ENCODE results near the gene MRPS34. TPM values are rescaled to one million over a fixed set of nuclear protein-coding genes. Genes with fewer than 3 reads are reported as not detected.
"Not testable (repeated sequence)": the region's sequence is repeated elsewhere in the genome, so short reads cannot be mapped to it uniquely, and the experiment has no call there.

The MRPS34 gene
- polyA plus RNA-seq, 1 experiment: 55.8 TPM

DNA sequence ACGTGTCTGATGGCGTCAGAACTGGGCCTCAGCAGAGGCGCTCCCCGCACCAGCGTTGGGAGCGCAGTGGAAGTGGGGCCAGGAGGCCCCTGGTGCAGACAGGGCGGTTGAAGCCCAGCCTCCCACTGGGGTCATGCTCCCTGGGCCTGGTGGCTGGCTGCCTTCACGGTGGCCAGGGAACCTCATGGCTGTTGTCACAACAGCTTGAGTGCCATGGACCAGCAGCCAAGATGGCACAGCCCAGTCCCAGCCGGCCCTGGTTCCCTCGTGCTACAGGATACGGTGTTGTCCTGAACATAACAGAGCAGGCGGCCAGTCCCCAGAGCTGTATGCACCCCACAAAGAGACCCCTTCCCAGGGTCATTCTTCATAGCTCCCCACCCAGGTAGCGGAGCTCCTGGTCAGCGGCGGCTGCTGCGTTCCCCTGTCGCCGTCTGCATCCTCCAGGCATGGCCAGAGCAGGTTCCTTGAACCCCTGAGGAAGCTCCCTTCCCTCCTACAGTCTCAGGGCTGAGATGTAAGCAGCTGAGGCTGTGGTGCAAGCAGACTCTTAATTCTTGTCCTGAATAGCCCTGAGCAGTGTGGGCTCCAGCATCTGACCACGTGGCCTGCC lies 31.3 kb downstream of the MRPS34 start:
- TF ChIP-seq, protein P1, sequence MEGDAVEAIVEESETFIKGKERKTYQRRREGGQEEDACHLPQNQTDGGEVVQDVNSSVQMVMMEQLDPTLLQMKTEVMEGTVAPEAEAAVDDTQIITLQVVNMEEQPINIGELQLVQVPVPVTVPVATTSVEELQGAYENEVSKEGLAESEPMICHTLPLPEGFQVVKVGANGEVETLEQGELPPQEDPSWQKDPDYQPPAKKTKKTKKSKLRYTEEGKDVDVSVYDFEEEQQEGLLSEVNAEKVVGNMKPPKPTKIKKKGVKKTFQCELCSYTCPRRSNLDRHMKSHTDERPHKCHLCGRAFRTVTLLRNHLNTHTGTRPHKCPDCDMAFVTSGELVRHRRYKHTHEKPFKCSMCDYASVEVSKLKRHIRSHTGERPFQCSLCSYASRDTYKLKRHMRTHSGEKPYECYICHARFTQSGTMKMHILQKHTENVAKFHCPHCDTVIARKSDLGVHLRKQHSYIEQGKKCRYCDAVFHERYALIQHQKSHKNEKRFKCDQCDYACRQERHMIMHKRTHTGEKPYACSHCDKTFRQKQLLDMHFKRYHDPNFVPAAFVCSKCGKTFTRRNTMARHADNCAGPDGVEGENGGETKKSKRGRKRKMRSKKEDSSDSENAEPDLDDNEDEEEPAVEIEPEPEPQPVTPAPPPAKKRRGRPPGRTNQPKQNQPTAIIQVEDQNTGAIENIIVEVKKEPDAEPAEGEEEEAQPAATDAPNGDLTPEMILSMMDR (IDR thresholded peaks at IDR 0.05; ENCODE audit: low read depth, low read length): no peak
- no peak for DNase-seq (ENCODE audit: low read depth, low spot score)
- H3K27ac ChIP-seq (ENCODE audit: low read depth, low read length): no peak overlapping the region
- H3K27me3 ChIP-seq (ENCODE audit: control insufficient read depth, insufficient read depth, low read length): no peaks in the 10 kb centered on the region
- peaks cover 26% of the 10 kb centered on the region for H3K9me3 ChIP-seq (ENCODE audit: control insufficient read depth, insufficient read depth, low read length)
- CTCF ChIA-PET: no interaction called here
- H3K4me3 ChIP-seq (ENCODE audit: low read depth, low read length): no peak overlapping the region
- POLR2A ChIA-PET: no interaction called here

DNA sequence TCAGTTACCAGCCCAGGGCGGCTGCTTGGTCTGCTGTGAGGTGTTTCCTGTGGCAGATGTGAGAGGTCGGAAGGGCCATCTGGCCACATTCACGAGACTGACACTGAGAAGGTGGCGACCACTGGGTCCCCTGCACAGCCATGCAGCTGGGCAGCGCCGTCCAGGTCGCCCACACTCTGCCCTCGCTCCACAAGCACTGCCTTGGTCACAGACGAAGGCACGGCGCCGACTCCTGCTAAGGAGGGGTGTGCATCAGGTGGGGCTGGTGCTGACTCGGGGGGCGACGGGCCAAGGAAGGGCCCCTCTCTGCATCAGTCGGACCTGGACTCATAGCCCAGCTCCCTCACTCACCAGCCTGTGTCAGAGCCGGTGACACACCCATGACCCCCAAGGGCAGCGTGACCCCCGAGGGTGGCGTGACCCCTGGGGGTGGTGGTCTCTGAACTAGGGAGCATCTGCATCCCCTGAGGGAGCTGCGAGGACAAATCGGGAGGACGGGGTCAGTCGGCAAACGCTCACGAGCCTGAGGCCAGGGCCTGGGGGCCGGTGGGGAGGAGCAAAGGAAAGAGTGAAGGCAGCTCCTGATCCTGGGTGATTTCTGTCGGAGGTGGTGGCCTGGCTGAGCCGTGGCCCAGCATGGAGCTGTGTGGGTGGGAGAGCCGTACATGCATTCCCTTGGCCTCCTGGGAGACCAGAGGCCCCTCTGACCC lies 32.0 kb downstream of the MRPS34 start:
- DNase-seq (ENCODE audit: low read depth, low spot score): no peak
- peaks cover 32% of the 10 kb centered on the region for H3K9me3 ChIP-seq (ENCODE audit: control insufficient read depth, insufficient read depth, low read length)
- CTCF ChIA-PET: no interaction called here
- H3K27me3 ChIP-seq (ENCODE audit: control insufficient read depth, insufficient read depth, low read length): no peaks in the 10 kb centered on the region
- H3K4me3 ChIP-seq (ENCODE audit: low read depth, low read length): no peak overlapping the region
- POLR2A ChIA-PET: no interaction called here
- TF ChIP-seq, protein P1 (IDR thresholded peaks at IDR 0.05; ENCODE audit: low read depth, low read length): no peak
- no peak overlapping the region for H3K27ac ChIP-seq (ENCODE audit: low read depth, low read length)

DNA sequence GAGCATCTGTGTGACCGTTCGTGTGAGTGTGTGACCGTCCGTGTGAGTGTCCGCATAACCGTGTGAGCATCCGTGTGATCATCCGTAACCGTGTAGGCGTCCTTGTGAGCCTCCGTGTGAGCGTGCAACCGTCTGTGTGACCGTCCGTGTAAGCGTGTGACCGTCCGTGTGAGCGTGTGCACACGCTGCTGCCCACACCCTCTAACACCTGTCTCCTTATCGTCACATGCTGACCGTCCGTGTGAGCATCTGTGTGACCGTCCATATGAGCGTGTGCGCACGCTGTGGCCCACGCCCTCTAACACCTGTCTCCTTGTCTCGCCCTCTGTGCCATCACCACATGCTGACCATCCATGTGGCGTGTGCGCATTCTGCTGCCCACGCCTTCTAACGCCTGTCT lies 32.7 kb downstream of the MRPS34 start:
- DNase-seq (ENCODE audit: low read depth, low spot score): no peak
- Histone ChIP-seq H3K27ac (ENCODE audit: low read depth, low read length) (no peak overlapping the region), H3K27me3 (ENCODE audit: control insufficient read depth, insufficient read depth, low read length) (no peaks in the 10 kb centered on the region), H3K9me3 (ENCODE audit: control insufficient read depth, insufficient read depth, low read length) (peaks cover 37% of the 10 kb centered on the region), H3K4me3 (ENCODE audit: low read depth, low read length) (no peak overlapping the region)
- ChIA-PET CTCF (no interaction called here), POLR2A (no interaction called here)
- TF ChIP-seq, protein P1 (IDR thresholded peaks at IDR 0.05; ENCODE audit: low read depth, low read length): no peak

DNA sequence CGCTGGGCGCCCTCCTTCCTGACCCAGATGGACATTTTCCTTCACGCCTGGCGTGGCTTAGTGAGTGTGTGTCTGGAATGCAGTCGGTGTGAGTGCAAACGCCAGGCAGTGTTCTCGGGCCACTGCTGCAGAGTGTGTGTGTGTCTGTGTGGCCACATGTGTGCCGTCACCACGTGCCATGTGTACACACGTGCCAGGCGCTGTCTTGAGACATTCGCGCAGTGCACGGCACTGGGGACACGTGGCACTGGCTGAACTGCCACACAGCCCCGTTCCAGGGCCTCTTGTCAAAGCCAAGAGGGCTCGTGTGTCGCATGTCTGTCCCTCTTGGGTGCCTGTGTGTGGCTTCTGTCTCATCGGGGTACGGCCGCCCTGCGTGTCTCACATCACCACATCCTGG lies 38.1 kb downstream of the MRPS34 start:
- ChIA-PET CTCF (no interaction called here), POLR2A (no interaction called here)
- H3K4me3 ChIP-seq (ENCODE audit: low read depth, low read length): no peak overlapping the region
- TF ChIP-seq, protein P1 (IDR thresholded peaks at IDR 0.05; ENCODE audit: low read depth, low read length): no peak
- DNase-seq (ENCODE audit: low read depth, low spot score): no peak
- H3K9me3 ChIP-seq (ENCODE audit: control insufficient read depth, insufficient read depth, low read length): peaks cover 55% of the 10 kb centered on the region
- H3K27ac ChIP-seq (ENCODE audit: low read depth, low read length): no peak overlapping the region
- no peaks in the 10 kb centered on the region for H3K27me3 ChIP-seq (ENCODE audit: control insufficient read depth, insufficient read depth, low read length)

DNA sequence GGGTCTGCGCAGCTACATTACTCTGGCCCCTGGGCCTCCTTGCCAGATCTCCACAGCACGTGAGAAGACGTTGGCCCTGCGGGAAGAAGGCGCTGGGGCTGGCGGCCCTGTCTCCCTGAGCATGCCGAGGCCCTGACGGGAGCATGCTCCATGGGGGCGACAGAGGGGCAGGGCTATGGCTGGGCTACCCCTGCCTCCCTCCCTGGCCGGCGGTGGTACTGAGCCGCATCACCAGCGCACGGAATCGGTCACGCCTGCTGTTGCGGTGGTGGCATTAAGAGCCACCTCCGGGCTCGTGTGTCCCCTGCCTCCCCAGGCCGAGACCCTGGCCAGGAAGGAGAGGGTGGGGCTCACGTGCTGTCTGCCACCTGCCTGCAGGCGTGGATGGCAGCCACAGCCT lies 38.8 kb downstream of the MRPS34 start:
- DNase-seq (ENCODE audit: low read depth, low spot score): no peak

DNA sequence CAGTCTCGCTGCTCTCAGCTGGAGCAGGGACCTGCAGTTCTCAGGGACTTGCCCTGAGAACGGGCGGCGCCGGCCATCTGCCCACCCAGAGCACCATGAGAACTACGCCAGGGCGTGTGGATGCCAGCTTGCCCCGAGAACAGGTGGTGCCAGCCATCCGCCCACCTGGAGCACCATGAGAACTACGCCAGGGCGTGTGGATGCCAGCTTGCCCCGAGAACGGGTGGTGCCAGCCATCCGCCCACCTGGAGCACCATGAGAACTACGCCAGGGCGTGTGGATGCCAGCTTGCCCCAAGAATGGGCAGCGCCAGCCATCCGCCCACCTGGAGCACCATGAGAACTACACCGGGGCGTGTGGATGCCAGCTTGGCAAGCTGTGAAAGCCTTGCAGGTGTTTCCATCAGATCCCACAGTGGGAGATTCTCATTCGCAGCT lies 40.4 kb downstream of the MRPS34 start:
- H3K9me3 ChIP-seq (ENCODE audit: control insufficient read depth, insufficient read depth, low read length): peaks cover 37% of the 10 kb centered on the region
- H3K4me3 ChIP-seq (ENCODE audit: low read depth, low read length); DNase-seq (ENCODE audit: low read depth, low spot score); CTCF ChIA-PET; H3K27ac ChIP-seq (ENCODE audit: low read depth, low read length); H3K27me3 ChIP-seq (ENCODE audit: control insufficient read depth, insufficient read depth, low read length): not testable (repeated sequence)
- POLR2A ChIA-PET: interaction anchor here (0.7 kb wide), 1 partner anchor 27 kb away, joined by 3 read pairs; the partner anchor contains the start of gene MAPK8IP3

More for the DNA sequence above, 38.8 kb downstream of the MRPS34 start:
- H3K4me3 ChIP-seq (ENCODE audit: low read depth, low read length): no peak overlapping the region
- H3K27me3 ChIP-seq (ENCODE audit: control insufficient read depth, insufficient read depth, low read length): no peaks in the 10 kb centered on the region
- ChIA-PET CTCF (no interaction called here), POLR2A (no interaction called here)
- H3K27ac ChIP-seq (ENCODE audit: low read depth, low read length): no peak overlapping the region
- TF ChIP-seq, protein P1 (IDR thresholded peaks at IDR 0.05; ENCODE audit: low read depth, low read length): no peak
- peaks cover 49% of the 10 kb centered on the region for H3K9me3 ChIP-seq (ENCODE audit: control insufficient read depth, insufficient read depth, low read length)
